GM23338 (cell line): Measurements from ENCODE around the gene FAM204A. TPM values are rescaled to one million over a fixed set of nuclear protein-coding genes. Genes with fewer than 3 reads are reported as not detected.

ENCODE experiments used
- ATAC-seq: fragments of 200-7000 bp; cut with Tn5 transposase; 3 replicates; pipeline ENCODE4 v1.9.1; 2020
- DNase-seq: peaks from one replicate; pipeline ENCODE4 v3.0.0-alpha.2; 2015; ENCODE audit warnings: low spot score
- H2AFZ ChIP-seq: fragments of 200-600 bp; sonication (generic); 2 replicates; pipeline ENCODE4 v1.8.0; 2016; ENCODE audit warnings: antibody characterized with exemption, mild to moderate bottlenecking, moderate library complexity
- H3F3A ChIP-seq: fragments of 200-600 bp; sonication (generic); replicated peaks from 2 replicates; pipeline ENCODE4 v1.8.0; 2017; ENCODE audit warnings: antibody characterized with exemption, mixed run types, low read depth
- H3K27ac ChIP-seq: fragments of 200-600 bp; sonication (generic); 2 replicates; pipeline ENCODE4 v1.6.1; 2016; ENCODE audit warnings: low read depth
- H3K27me3 ChIP-seq: fragments of 200-600 bp; sonication (generic); 2 replicates; pipeline ENCODE4 v1.8.0; 2016; ENCODE audit warnings: mild to moderate bottlenecking, mixed run types, moderate library complexity; ENCODE audit not compliant: insufficient read depth
- H3K36me3 ChIP-seq: fragments of 200-600 bp; sonication (generic); 2 replicates; pipeline ENCODE4 v1.8.0; 2016; ENCODE audit warnings: mild to moderate bottlenecking; ENCODE audit not compliant: insufficient read depth
- H3K4me1 ChIP-seq: fragments of 200-600 bp; sonication (generic); 2 replicates; pipeline ENCODE4 v1.8.0; 2016; ENCODE audit warnings: mild to moderate bottlenecking, moderate library complexity; ENCODE audit not compliant: insufficient read depth
- H3K4me2 ChIP-seq: fragments of 200-600 bp; sonication (generic); 2 replicates; pipeline ENCODE4 v1.7.1; 2017; ENCODE audit warnings: mixed run types
- H3K4me3 ChIP-seq: fragments of 200-600 bp; sonication (generic); 2 replicates; pipeline ENCODE4 v1.6.1; 2016; ENCODE audit warnings: mixed run types
- H3K79me2 ChIP-seq: fragments of 200-600 bp; sonication (generic); replicated peaks from 2 replicates; pipeline ENCODE4 v1.8.0; 2017; ENCODE audit warnings: mild to moderate bottlenecking; ENCODE audit not compliant: insufficient read depth
- H3K9me2 ChIP-seq: fragments of 200-600 bp; sonication (generic); 2 replicates; pipeline ENCODE4 v1.8.0; 2017; ENCODE audit not compliant: insufficient read depth
- H4K20me1 ChIP-seq: fragments of 200-600 bp; sonication (generic); replicated peaks from 2 replicates; pipeline ENCODE4 v1.8.0; 2017; ENCODE audit warnings: mild to moderate bottlenecking; ENCODE audit not compliant: insufficient read depth
- H3K27ac Mint-ChIP-seq: 2 replicates; pipeline ENCODE4 v1.8.0; 2020; ENCODE audit warnings: inconsistent platforms, mild to moderate bottlenecking, moderate library complexity, mixed read lengths
- H3K27me3 Mint-ChIP-seq: 3 replicates; pipeline ENCODE4 v1.8.0; 2022; ENCODE audit warnings: low read depth, mild to moderate bottlenecking, moderate library complexity, mixed read lengths, inconsistent platforms; ENCODE audit not compliant: insufficient read depth, poor library complexity
- H3K36me3 Mint-ChIP-seq: 3 replicates; pipeline ENCODE4 v1.8.0; 2021; ENCODE audit warnings: low read depth, mild to moderate bottlenecking, inconsistent platforms, moderate library complexity, mixed read lengths
- H3K4me1 Mint-ChIP-seq: 3 replicates; pipeline ENCODE4 v1.8.0; 2020; ENCODE audit warnings: mild to moderate bottlenecking, inconsistent platforms, mixed read lengths
- H3K4me3 Mint-ChIP-seq: 3 replicates; pipeline ENCODE4 v1.8.0; 2021; ENCODE audit warnings: moderate library complexity, mild to moderate bottlenecking, inconsistent platforms, mixed read lengths
- H3K9me3 Mint-ChIP-seq: 3 replicates; pipeline ENCODE4 v1.8.0; 2020; ENCODE audit warnings: moderate library complexity, mild to moderate bottlenecking, inconsistent platforms, mixed read lengths
- EZH2phosphoT487 ChIP-seq: fragments of 200-600 bp; sonication (generic); IDR thresholded peaks from one replicate; pipeline ENCODE4 v1.8.1; 2018; ENCODE audit warnings: antibody characterized with exemption; ENCODE audit not compliant: unreplicated experiment
- JUNB ChIP-seq: IDR thresholded peaks from one replicate; pipeline ENCODE4 v1.6.1; 2016; ENCODE audit warnings: antibody characterized with exemption; ENCODE audit not compliant: unreplicated experiment
- STAT1 ChIP-seq: IDR thresholded peaks from one replicate; pipeline ENCODE4 v1.6.1; 2016; ENCODE audit warnings: antibody characterized with exemption; ENCODE audit not compliant: unreplicated experiment
- ZNF331 ChIP-seq: fragments of 250-450 bp; sonication (Bioruptor Pico); IDR thresholded peaks from 2 replicates; pipeline ENCODE4 v1.5.0; 2020; ENCODE audit warnings: low read depth, mild to moderate bottlenecking, moderate library complexity
- ZNF462 ChIP-seq: fragments of 250-450 bp; sonication (Bioruptor Pico); IDR thresholded peaks from 2 replicates; pipeline ENCODE4 v1.5.0; 2020; ENCODE audit warnings: mild to moderate bottlenecking, moderate library complexity
- polyA plus RNA-seq: library from polyadenylated mRNA; unstranded; fragments of >200 nt; fragmentation: Nextera tagmentation; extraction: Ambion mirVana; gene quantifications from 2 replicates; pipeline ENCODE4 v1.2.1, GENCODE V29; 2016
- total RNA-seq: library from RNA; depleted of rRNA; stranded (reverse); fragments of >200 nt; shearing (Covaris generic); gene quantifications from 2 replicates; pipeline ENCODE4 v1.2.3, GENCODE V29; 2014
- TF ChIP-seq, protein P1 (sequence below), 2 experiments: fragments of 200-600 bp in 1 of 2; sonication (generic) in 1 of 2; conservative IDR thresholded peaks; 2 replicates each; pipeline versions ENCODE4 v1.5.1 to v1.6.1; 2016 to 2017; ENCODE audit warnings: antibody characterized with exemption in 2 of 2, low read depth in 2 of 2, mild to moderate bottlenecking in 2 of 2, moderate library complexity in 1 of 2

FAM204A gene
- total and polyA plus RNA-seq, 2 experiments from 2014 or later: 31.6 to 72.0 TPM

DNA sequence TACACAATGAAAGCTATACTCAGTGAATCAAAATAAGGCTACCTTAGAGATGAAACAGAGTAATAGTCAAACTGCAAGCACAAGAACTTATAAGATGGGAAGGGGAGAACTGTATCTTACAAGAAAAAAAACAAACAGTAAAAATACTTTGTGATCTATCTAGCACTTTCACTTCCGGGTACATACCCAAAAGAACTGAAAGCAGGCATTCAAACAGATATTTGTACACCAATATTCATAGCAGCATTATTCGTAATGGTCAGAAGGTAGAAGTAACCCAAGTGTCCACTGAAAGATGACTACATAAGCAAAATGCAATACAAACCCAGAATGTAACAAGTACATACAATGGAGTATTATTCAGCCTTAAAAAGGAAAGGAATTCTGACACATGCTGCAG is 18.0 kb downstream of the FAM204A start:
- Histone ChIP-seq H3K4me1 (no peaks in the 10 kb centered on the region), H3K9me2 (no peaks in the 10 kb centered on the region), H2AFZ (no peak overlapping the region), H3F3A (no peaks in the 10 kb centered on the region), H3K4me2 (no peak overlapping the region), H3K79me2 (no peaks in the 10 kb centered on the region), H3K27me3 (no peaks in the 10 kb centered on the region), H4K20me1 (no peaks in the 10 kb centered on the region; the same call in 1 of the 2 replicates), H3K4me3 (no peak overlapping the region), H3K27ac (no peak overlapping the region), H3K36me3 (peaks cover 11% of the 10 kb centered on the region; the same call in 1 of the 2 replicates)
- H3K4me1 Mint-ChIP-seq: no peaks in the 10 kb centered on the region
- no peak overlapping the region for H3K27ac Mint-ChIP-seq
- H3K4me3 Mint-ChIP-seq: no peak overlapping the region
- H3K9me3 Mint-ChIP-seq: no peaks in the 10 kb centered on the region
- no peak for ATAC-seq
- H3K36me3 Mint-ChIP-seq: peaks cover 9% of the 10 kb centered on the region; the same call in 2 of the 3 replicates
- no peak for TF ChIP-seq JUNB
- TF ChIP-seq, protein P1, sequence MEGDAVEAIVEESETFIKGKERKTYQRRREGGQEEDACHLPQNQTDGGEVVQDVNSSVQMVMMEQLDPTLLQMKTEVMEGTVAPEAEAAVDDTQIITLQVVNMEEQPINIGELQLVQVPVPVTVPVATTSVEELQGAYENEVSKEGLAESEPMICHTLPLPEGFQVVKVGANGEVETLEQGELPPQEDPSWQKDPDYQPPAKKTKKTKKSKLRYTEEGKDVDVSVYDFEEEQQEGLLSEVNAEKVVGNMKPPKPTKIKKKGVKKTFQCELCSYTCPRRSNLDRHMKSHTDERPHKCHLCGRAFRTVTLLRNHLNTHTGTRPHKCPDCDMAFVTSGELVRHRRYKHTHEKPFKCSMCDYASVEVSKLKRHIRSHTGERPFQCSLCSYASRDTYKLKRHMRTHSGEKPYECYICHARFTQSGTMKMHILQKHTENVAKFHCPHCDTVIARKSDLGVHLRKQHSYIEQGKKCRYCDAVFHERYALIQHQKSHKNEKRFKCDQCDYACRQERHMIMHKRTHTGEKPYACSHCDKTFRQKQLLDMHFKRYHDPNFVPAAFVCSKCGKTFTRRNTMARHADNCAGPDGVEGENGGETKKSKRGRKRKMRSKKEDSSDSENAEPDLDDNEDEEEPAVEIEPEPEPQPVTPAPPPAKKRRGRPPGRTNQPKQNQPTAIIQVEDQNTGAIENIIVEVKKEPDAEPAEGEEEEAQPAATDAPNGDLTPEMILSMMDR (conservative IDR thresholded peaks at IDR 0.05; ENCODE audit: low read depth in 2 of 2): no peak
- no peak for TF ChIP-seq ZNF331
- TF ChIP-seq STAT1: no peak
- no peak for TF ChIP-seq ZNF462 (CRISPR knock-in tag)
- TF ChIP-seq EZH2phosphoT487: no peak
- DNase-seq: no peak
- H3K27me3 Mint-ChIP-seq: no peaks in the 10 kb centered on the region
